Upper lobe of left lung (tissue), 4 donors: ENCODE data around the gene GADD45A.

Source experiments
- CTCF ChIP-seq, 6 experiments: fragments of 450-650 bp in 4 of 6; fragments of 200-600 bp in 2 of 6; sonication (generic) in 2 of 6; IDR thresholded peaks; one replicate each; pipeline ENCODE4 v1.5.1; 2016 to 2019; ENCODE audit warnings: antibody characterized with exemption in 6 of 6
- POLR2A ChIP-seq, 4 donors: fragments of 450-650 bp; IDR thresholded peaks; one replicate each; pipeline ENCODE4 v1.5.1; 2016 to 2017; ENCODE audit warnings: antibody characterized with exemption in 4 of 4, mild to moderate bottlenecking in 2 of 4
- POLR2AphosphoS5 ChIP-seq, 2 donors: sonication (generic); formaldehyde crosslinking; IDR thresholded peaks; one replicate each; pipeline ENCODE4 v1.5.1; 2017; ENCODE audit warnings: antibody characterized with exemption in 2 of 2

DNA sequence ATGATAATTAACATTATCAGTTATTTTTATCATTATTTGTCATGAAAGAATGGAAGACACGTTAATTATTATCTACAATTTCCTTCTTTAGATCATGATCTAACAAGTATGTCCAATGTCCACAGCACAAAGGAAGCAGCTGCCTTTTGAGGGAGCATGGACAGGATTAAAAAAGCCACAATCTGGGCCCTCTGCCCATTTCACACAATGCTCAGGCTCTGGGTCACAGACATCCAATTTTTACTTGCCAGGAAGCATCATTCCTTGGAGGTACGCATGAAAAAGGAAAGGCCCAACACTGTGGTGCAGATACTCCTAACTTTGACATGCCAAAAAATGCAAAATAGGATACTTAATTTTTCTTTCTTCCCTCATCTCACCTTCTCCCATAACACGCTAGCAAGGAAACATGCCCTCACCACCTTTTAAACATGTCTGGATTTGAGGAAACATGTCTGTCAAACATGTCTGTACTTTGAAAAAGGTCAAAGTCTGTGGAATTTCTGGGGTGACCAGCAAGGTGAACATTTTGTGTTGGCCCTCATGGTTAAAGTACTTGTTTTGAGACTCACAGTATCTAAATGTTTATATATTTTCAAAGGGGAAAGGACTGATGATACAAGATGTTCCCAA is 40.0 kb downstream of the GADD45A start:
- TF ChIP-seq CTCF (IDR thresholded peaks at IDR 0.05) = no peak
- TF ChIP-seq POLR2AphosphoS5 (IDR thresholded peaks at IDR 0.05) = peak in 1 of 2 donors; percentile 10
- no peak for TF ChIP-seq POLR2A (IDR thresholded peaks at IDR 0.05)
